ENCODE results near the gene PPP1R14C. TPM values are rescaled to one million over a fixed set of nuclear protein-coding genes. Genes with fewer than 3 reads are reported as not detected.

PPP1R14C gene
- total RNA-seq, 1 donor from 2014 or later = 0.26 TPM

DNA sequence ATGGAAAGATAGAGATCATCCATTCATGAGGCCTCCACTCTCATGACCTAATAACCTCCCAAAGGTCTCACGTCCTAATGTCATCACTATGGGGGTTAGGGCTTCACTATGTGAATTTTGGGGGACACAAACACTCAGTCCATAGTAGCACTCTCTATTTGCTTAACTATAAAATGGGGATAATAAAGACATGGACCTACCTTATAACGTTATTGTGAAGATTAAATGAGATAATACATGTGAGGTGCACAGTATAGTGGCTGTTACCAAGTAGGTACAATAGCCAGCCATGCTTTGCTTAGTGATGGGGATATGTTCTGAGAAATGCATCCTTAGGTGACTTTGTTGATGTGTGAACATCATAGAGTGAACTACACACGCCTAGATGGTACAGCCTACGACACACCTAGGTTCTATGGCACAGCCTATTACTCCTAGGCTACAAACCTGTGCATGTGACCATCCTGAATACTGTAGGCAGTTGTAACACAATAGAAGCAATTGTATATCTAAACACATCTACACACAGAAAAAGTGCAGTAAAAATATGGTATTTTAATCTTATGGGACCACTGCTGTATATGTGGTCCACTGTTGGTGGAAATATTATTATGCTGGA lies 39.7 kb downstream of the PPP1R14C start:
- no peak overlapping the region for H3K4me2 ChIP-seq
- no peaks in the 10 kb centered on the region for H3F3A ChIP-seq (ENCODE audit: low read depth)
- no peak overlapping the region for H3K4me3 ChIP-seq
- H3K79me2 ChIP-seq (ENCODE audit: low read depth) = no peaks in the 10 kb centered on the region
- H3K9ac ChIP-seq = no peak overlapping the region
- H3K27ac Mint-ChIP-seq = no peak overlapping the region
- H4K20me1 ChIP-seq (ENCODE audit: low read depth) = no peaks in the 10 kb centered on the region
- H3K9me3 Mint-ChIP-seq = no peaks in the 10 kb centered on the region
- H3K27ac ChIP-seq = no peak overlapping the region
- no peaks in the 10 kb centered on the region for H3K36me3 ChIP-seq
- H3K27me3 ChIP-seq = no peaks in the 10 kb centered on the region
- DNase-seq (ENCODE audit: low spot score) = no peak
- H3K9me3 ChIP-seq (ENCODE audit: low read depth) = no peaks in the 10 kb centered on the region
- peaks cover 11% of the 10 kb centered on the region for H3K27me3 Mint-ChIP-seq (ENCODE audit: insufficient read depth, low read depth)
- no peaks in the 10 kb centered on the region for H3K4me1 ChIP-seq
- no peaks in the 10 kb centered on the region for H3K36me3 Mint-ChIP-seq
- TF ChIP-seq, protein P1, sequence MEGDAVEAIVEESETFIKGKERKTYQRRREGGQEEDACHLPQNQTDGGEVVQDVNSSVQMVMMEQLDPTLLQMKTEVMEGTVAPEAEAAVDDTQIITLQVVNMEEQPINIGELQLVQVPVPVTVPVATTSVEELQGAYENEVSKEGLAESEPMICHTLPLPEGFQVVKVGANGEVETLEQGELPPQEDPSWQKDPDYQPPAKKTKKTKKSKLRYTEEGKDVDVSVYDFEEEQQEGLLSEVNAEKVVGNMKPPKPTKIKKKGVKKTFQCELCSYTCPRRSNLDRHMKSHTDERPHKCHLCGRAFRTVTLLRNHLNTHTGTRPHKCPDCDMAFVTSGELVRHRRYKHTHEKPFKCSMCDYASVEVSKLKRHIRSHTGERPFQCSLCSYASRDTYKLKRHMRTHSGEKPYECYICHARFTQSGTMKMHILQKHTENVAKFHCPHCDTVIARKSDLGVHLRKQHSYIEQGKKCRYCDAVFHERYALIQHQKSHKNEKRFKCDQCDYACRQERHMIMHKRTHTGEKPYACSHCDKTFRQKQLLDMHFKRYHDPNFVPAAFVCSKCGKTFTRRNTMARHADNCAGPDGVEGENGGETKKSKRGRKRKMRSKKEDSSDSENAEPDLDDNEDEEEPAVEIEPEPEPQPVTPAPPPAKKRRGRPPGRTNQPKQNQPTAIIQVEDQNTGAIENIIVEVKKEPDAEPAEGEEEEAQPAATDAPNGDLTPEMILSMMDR (IDR thresholded peaks at IDR 0.05) = no peak
- no peak for TF ChIP-seq EZH2 (IDR thresholded peaks at IDR 0.05)
- TF ChIP-seq EZH2phosphoT487 (IDR thresholded peaks at IDR 0.05) = no peak
- H3K4me3 Mint-ChIP-seq = no peak overlapping the region
- H2AFZ ChIP-seq (replicated peaks) = no peak overlapping the region
- H3K4me1 Mint-ChIP-seq = peaks cover 11% of the 10 kb centered on the region

DNA sequence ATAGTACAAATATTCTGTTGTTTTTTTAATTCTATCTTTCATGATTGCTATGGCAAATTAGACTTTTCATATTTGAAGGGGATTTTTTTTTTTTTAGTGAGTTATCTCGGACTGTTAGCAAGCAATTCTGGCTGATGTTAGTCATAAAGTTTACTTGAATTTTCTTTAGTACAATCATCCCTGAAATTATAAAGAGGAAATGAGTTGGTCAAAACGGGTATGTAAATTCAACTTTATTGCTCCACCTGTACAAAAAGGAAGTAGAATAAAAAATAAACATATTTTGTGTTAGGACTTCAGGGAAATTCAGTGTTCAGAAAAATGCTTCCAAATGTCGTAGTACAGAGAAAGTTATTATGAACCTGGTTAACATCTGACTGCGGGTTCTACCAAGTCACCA lies 40.3 kb downstream of the PPP1R14C start:
- Histone ChIP-seq H3K27me3 (no peaks in the 10 kb centered on the region), H3K4me2 (no peak overlapping the region), H3K36me3 (no peaks in the 10 kb centered on the region), H3K9me3 (ENCODE audit: low read depth) (no peaks in the 10 kb centered on the region), H2AFZ (replicated peaks) (no peak overlapping the region), H3K79me2 (ENCODE audit: low read depth) (no peaks in the 10 kb centered on the region), H4K20me1 (ENCODE audit: low read depth) (no peaks in the 10 kb centered on the region), H3K4me1 (no peaks in the 10 kb centered on the region), H3F3A (ENCODE audit: low read depth) (no peaks in the 10 kb centered on the region), H3K4me3 (no peak overlapping the region), H3K27ac (no peak overlapping the region), H3K9ac (no peak overlapping the region)
- H3K27ac Mint-ChIP-seq = no peak overlapping the region
- no peak for DNase-seq (ENCODE audit: low spot score)
- no peaks in the 10 kb centered on the region for H3K36me3 Mint-ChIP-seq
- H3K4me3 Mint-ChIP-seq = no peak overlapping the region
- no peaks in the 10 kb centered on the region for H3K9me3 Mint-ChIP-seq
- TF ChIP-seq, protein P1 (IDR thresholded peaks at IDR 0.05) = no peak
- no peak for TF ChIP-seq EZH2 (IDR thresholded peaks at IDR 0.05)
- no peak for TF ChIP-seq EZH2phosphoT487 (IDR thresholded peaks at IDR 0.05)
- peaks cover 8% of the 10 kb centered on the region for H3K27me3 Mint-ChIP-seq (ENCODE audit: insufficient read depth, low read depth)
- peaks cover 7% of the 10 kb centered on the region for H3K4me1 Mint-ChIP-seq

DNA sequence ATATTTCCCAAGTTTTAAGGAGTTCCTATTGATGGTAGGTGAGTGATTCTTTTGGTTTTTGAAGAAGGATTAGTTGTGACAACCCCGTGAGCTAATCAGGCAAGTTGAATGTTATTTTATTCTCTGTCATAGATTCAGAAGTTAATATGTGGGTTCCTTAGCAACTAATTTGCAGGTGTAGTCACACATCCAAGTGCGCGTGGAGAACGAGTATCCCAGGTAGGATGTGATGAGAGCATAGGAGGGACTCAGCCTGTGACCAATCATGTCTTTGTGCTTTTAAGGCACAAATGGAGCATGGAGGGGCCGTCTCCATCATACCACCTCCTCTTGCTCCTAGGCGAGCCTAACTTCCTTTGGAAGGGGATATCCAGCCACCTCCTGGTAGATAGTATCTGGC lies 41.1 kb downstream of the PPP1R14C start:
- H3K36me3 ChIP-seq = no peaks in the 10 kb centered on the region
- no peaks in the 10 kb centered on the region for H4K20me1 ChIP-seq (ENCODE audit: low read depth)

More for the DNA sequence above, 41.1 kb downstream of the PPP1R14C start:
- Histone ChIP-seq H3K4me3 (no peak overlapping the region), H3K79me2 (ENCODE audit: low read depth) (no peaks in the 10 kb centered on the region), H3K9ac (no peak overlapping the region), H3K4me2 (no peak overlapping the region), H3K4me1 (no peaks in the 10 kb centered on the region), H3F3A (ENCODE audit: low read depth) (no peaks in the 10 kb centered on the region), H3K27ac (no peak overlapping the region), H3K27me3 (no peaks in the 10 kb centered on the region), H3K9me3 (ENCODE audit: low read depth) (no peaks in the 10 kb centered on the region), H2AFZ (replicated peaks) (no peak overlapping the region)
- H3K4me3 Mint-ChIP-seq = no peak overlapping the region
- H3K27ac Mint-ChIP-seq = no peak overlapping the region
- no peak for DNase-seq (ENCODE audit: low spot score)
- TF ChIP-seq EZH2phosphoT487 (IDR thresholded peaks at IDR 0.05) (no peak), EZH2 (IDR thresholded peaks at IDR 0.05) (no peak)
- TF ChIP-seq, protein P1 (IDR thresholded peaks at IDR 0.05) = no peak
- H3K27me3 Mint-ChIP-seq (ENCODE audit: insufficient read depth, low read depth) = peaks cover 5% of the 10 kb centered on the region
- H3K4me1 Mint-ChIP-seq = no peaks in the 10 kb centered on the region
- H3K9me3 Mint-ChIP-seq = no peaks in the 10 kb centered on the region
- H3K36me3 Mint-ChIP-seq = no peaks in the 10 kb centered on the region

Data from neural progenitor cell (in vitro differentiated cells).